ENCODE results near the gene C11orf68.
"Not testable (repeated sequence)": the region's sequence is repeated elsewhere in the genome, so short reads cannot be mapped to it uniquely, and the experiment has no call there.

Gene C11orf68

GRCh38 chr11:65918211-65919140, at the start of gene C11orf68:
Gene C11orf68, minus strand, starts transcription at chr11:65919062. Its CDS starts 31 bp downstream, at chr11:65919031.
- DNase-seq, result peak; percentile 56

- no peak for DNase-seq
These were observed 48.6 kb upstream of the C11orf68 start for GRCh38 chr11:65967329-65967934.

- DNase-seq, result no peak
These were observed 47.3 kb upstream of the C11orf68 start for GRCh38 chr11:65965986-65966762.

GRCh38 chr11:65964906-65965305, 46.0 kb upstream of the C11orf68 start:
- DNase-seq, result no peak

- DNase-seq, result no peak
These were observed 43.3 kb upstream of the C11orf68 start for GRCh38 chr11:65962141-65962564.

- peak; percentile 97 for DNase-seq
These were observed 42.6 kb upstream of the C11orf68 start, which contains the start of gene SART1 for GRCh38 chr11:65961267-65962140. Gene SART1, plus strand, starts transcription at chr11:65961734. Its CDS starts 47 bp downstream, at chr11:65961781.

- DNase-seq, result no peak
These were observed 42.0 kb upstream of the C11orf68 start for GRCh38 chr11:65960824-65961266.

- no peak for DNase-seq
These were observed 40.0 kb upstream of the C11orf68 start for GRCh38 chr11:65958774-65959420.

- DNase-seq, result no peak
These were observed 39.4 kb upstream of the C11orf68 start for GRCh38 chr11:65958291-65958690.

GRCh38 chr11:65954771-65955170, 35.9 kb upstream of the C11orf68 start:
- no peak for DNase-seq

GRCh38 chr11:65953471-65953870, 34.6 kb upstream of the C11orf68 start:
- no peak for DNase-seq

GRCh38 chr11:65952052-65952521, 33.2 kb upstream of the C11orf68 start:
- DNase-seq, result no peak

GRCh38 chr11:65951641-65952040, 32.8 kb upstream of the C11orf68 start:
- not testable (repeated sequence) for DNase-seq

GRCh38 chr11:65950711-65951110, 31.8 kb upstream of the C11orf68 start:
- DNase-seq, result not testable (repeated sequence)

GRCh38 chr11:65947603-65948125, 28.8 kb upstream of the C11orf68 start:
- DNase-seq, result no peak

GRCh38 chr11:65947133-65947532, 28.3 kb upstream of the C11orf68 start:
- DNase-seq, result no peak

- DNase-seq, result no peak
These were observed 27.8 kb upstream of the C11orf68 start for GRCh38 chr11:65946655-65947054.

- DNase-seq, result no peak
These were observed 27.2 kb upstream of the C11orf68 start for GRCh38 chr11:65945941-65946558.

GRCh38 chr11:65945430-65945911, 26.6 kb upstream of the C11orf68 start, which contains the start of gene TSGA10IP:
Gene TSGA10IP, plus strand, starts transcription at chr11:65945480. Its CDS starts 196 bp downstream, at chr11:65945676.
- DNase-seq, result no peak

GRCh38 chr11:65944767-65945166, 25.9 kb upstream of the C11orf68 start:
- DNase-seq, result no peak

Data from CD4-positive, alpha-beta T cell treated with Interleukin-6 for 4 hours (primary cell).